Endothelial cell (in vitro differentiated cells): ENCODE data around the gene RASGEF1C. TPM values are rescaled to one million over a fixed set of nuclear protein-coding genes. Genes with fewer than 3 reads are reported as not detected.

Source experiments
- DNase-seq: peaks from one replicate; pipeline ENCODE4 v3.0.0; 2021; ENCODE audit warnings: low spot score
- H3K27ac Mint-ChIP-seq: one replicate; pipeline ENCODE4 v1.8.0; 2021; ENCODE audit warnings: mixed read lengths, inconsistent platforms; ENCODE audit not compliant: unreplicated experiment
- H3K27me3 Mint-ChIP-seq: one replicate; pipeline ENCODE4 v1.8.0; 2021; ENCODE audit warnings: mild to moderate bottlenecking, moderate library complexity, mixed read lengths, inconsistent platforms; ENCODE audit not compliant: unreplicated experiment
- H3K36me3 Mint-ChIP-seq: one replicate; pipeline ENCODE4 v1.8.0; 2021; ENCODE audit warnings: mild to moderate bottlenecking, low read depth, mixed read lengths, inconsistent platforms; ENCODE audit not compliant: unreplicated experiment
- H3K4me1 Mint-ChIP-seq: one replicate; pipeline ENCODE4 v1.8.0; 2021; ENCODE audit warnings: mild to moderate bottlenecking, mixed read lengths, inconsistent platforms; ENCODE audit not compliant: unreplicated experiment
- H3K4me3 Mint-ChIP-seq: one replicate; pipeline ENCODE4 v1.8.0; 2021; ENCODE audit warnings: mild to moderate bottlenecking, mixed read lengths, inconsistent platforms; ENCODE audit not compliant: unreplicated experiment
- H3K9me3 Mint-ChIP-seq: one replicate; pipeline ENCODE4 v1.8.0; 2021; ENCODE audit warnings: mixed read lengths, inconsistent platforms; ENCODE audit not compliant: unreplicated experiment
- CTCF ChIP-seq: fragments of 200-600 bp; sonication (generic); IDR thresholded peaks from one replicate; pipeline ENCODE4 v1.5.0; 2021; ENCODE audit warnings: antibody characterized with exemption; ENCODE audit not compliant: unreplicated experiment
- long read RNA-seq: library from polyadenylated mRNA; unstranded; transcript quantifications from one replicate; pipeline ENCODE4 v2.0.0, GENCODE V29; 2020; ENCODE audit not compliant: unreplicated experiment
- total RNA-seq: library from RNA; stranded (reverse); fragmentation: NEBNext Ultra II Directional; extraction: Animal tissue kit (Norgen Biotek cat#: 25700); gene quantifications from one replicate; pipeline ENCODE4 v1.2.1, GENCODE V29; 2021; ENCODE audit not compliant: unreplicated experiment

RASGEF1C gene
- total RNA-seq: 0.64 TPM
- long read RNA-seq: 0 reads

- no peak for TF ChIP-seq CTCF
- H3K4me1 Mint-ChIP-seq: peaks cover 10% of the 10 kb centered on the region
- peak; percentile 87 for DNase-seq
- peaks cover 4% of the 10 kb centered on the region for H3K36me3 Mint-ChIP-seq
- H3K4me3 Mint-ChIP-seq: peak within 1 kb of the TSS; percentile 77
- peaks cover 19% of the 10 kb centered on the region for H3K27me3 Mint-ChIP-seq
- H3K27ac Mint-ChIP-seq: no peak within 1 kb of the TSS
- H3K9me3 Mint-ChIP-seq: no peaks in the 10 kb centered on the region
These were observed at the start of gene RASGEF1C for GRCh38 chr5:180209137-180209581. TSS of gene RASGEF1C (minus strand) at chr5:180209211. CDS start at chr5:180138052, 71,159 bp downstream.

- Mint-ChIP-seq H3K9me3 (peaks cover 49% of the 10 kb centered on the region), H3K27me3 (peaks cover 9% of the 10 kb centered on the region), H3K4me3 (peak overlapping the region; percentile 81), H3K27ac (no peak overlapping the region), H3K36me3 (peaks cover 96% of the 10 kb centered on the region), H3K4me1 (no peaks in the 10 kb centered on the region)
- TF ChIP-seq CTCF: no peak
- DNase-seq: no peak
These were observed 44.2 kb upstream of the RASGEF1C start for GRCh38 chr5:180253036-180253824.

- no peaks in the 10 kb centered on the region for H3K4me1 Mint-ChIP-seq
These were observed 42.9 kb upstream of the RASGEF1C start for GRCh38 chr5:180251887-180252286.

GRCh38 chr5:180251141-180251540 is 42.1 kb upstream of the RASGEF1C start:
- TF ChIP-seq CTCF: no peak
- no peak for DNase-seq
- Mint-ChIP-seq H3K27me3 (peaks cover 9% of the 10 kb centered on the region), H3K36me3 (peaks cover 88% of the 10 kb centered on the region), H3K27ac (no peak overlapping the region), H3K4me3 (peak overlapping the region; percentile 69), H3K9me3 (peaks cover 38% of the 10 kb centered on the region), H3K4me1 (no peaks in the 10 kb centered on the region)

More at GRCh38 chr5:180251887-180252286, 42.9 kb upstream of the RASGEF1C start:
- H3K9me3 Mint-ChIP-seq: peaks cover 38% of the 10 kb centered on the region
- TF ChIP-seq CTCF: no peak
- H3K27me3 Mint-ChIP-seq: peaks cover 9% of the 10 kb centered on the region
- H3K4me3 Mint-ChIP-seq: peak overlapping the region; percentile 80
- no peak overlapping the region for H3K27ac Mint-ChIP-seq
- no peak for DNase-seq
- H3K36me3 Mint-ChIP-seq: peaks cover 95% of the 10 kb centered on the region

- no peak for DNase-seq
- TF ChIP-seq CTCF: no peak
- Mint-ChIP-seq H3K9me3 (peaks cover 31% of the 10 kb centered on the region), H3K27ac (no peak overlapping the region), H3K27me3 (peaks cover 6% of the 10 kb centered on the region), H3K36me3 (peaks cover 81% of the 10 kb centered on the region), H3K4me3 (peak overlapping the region; percentile 86), H3K4me1 (no peaks in the 10 kb centered on the region)
These were observed 41.3 kb upstream of the RASGEF1C start for GRCh38 chr5:180250329-180250728.
